Gastrocnemius medialis (tissue), 4 donors: ENCODE results near the gene TSC22D3. TPM values are rescaled to one million over a fixed set of nuclear protein-coding genes. Genes with fewer than 3 reads are reported as not detected.
A peak's percentile ranks its signal among the peaks of the same experiment; 100 is the strongest.
"Not testable (repeated sequence)": the region's sequence is repeated elsewhere in the genome, so short reads cannot be mapped to it uniquely, and the experiment has no call there.

Source experiments
- ATAC-seq, 2 donors: fragments of 150-250 bp; one replicate each; pipeline ENCODE4 v1.9.1; 2016
- DNase-seq, 2 donors: peaks; one replicate each; pipeline ENCODE4 v3.0.0-alpha.2; 2019
- H3K27ac ChIP-seq, 4 donors: fragments of 200-600 bp; sonication (generic); 1 replicate in 1 of 4; 2 replicates in 3 of 4; pipeline ENCODE4 v1.5.1; 2016 to 2018; ENCODE audit warnings: mild to moderate bottlenecking in 2 of 4, moderate library complexity in 1 of 4
- H3K27me3 ChIP-seq, 3 donors: fragments of 200-600 bp; sonication (generic) in 2 of 3; 1 replicate in 1 of 3; 2 replicates in 2 of 3; pipeline versions ENCODE4 v1.5.1 to v1.6.0; 2016 to 2019; ENCODE audit warnings: mild to moderate bottlenecking in 1 of 3, moderate library complexity in 1 of 3
- H3K36me3 ChIP-seq, 2 donors: fragments of 200-600 bp; sonication (generic) in 1 of 2; one replicate each; pipeline ENCODE4 v1.5.1; 2017 to 2018
- H3K4me1 ChIP-seq, 2 donors: fragments of 200-600 bp; sonication (generic) in 1 of 2; one replicate each; pipeline ENCODE4 v1.5.1; 2016 to 2017; ENCODE audit warnings: mild to moderate bottlenecking in 2 of 2
- H3K4me3 ChIP-seq, 4 donors: fragments of 200-600 bp; sonication (generic) in 3 of 4; 1 replicate in 1 of 4; 2 replicates in 3 of 4; pipeline ENCODE4 v1.5.1; 2016 to 2019; ENCODE audit warnings: mild to moderate bottlenecking in 2 of 4
- H3K9me3 ChIP-seq, 3 donors: fragments of 200-600 bp; sonication (generic) in 2 of 3; 1 replicate in 1 of 3; 2 replicates in 2 of 3; pipeline ENCODE4 v1.5.1; 2016 to 2019
- CTCF ChIP-seq, 5 experiments: fragments of 450-650 bp in 3 of 5; fragments of 200-600 bp in 2 of 5; sonication (generic) in 2 of 5; IDR thresholded peaks in 4 of 5; conservative IDR thresholded peaks in 1 of 5; 1 replicate in 4 of 5; 2 replicates in 1 of 5; pipeline ENCODE4 v1.5.1; 2016 to 2019; ENCODE audit warnings: antibody characterized with exemption in 5 of 5, mild to moderate bottlenecking in 3 of 5, moderate library complexity in 3 of 5
- POLR2A ChIP-seq, 2 donors: fragments of 450-650 bp; IDR thresholded peaks; one replicate each; pipeline ENCODE4 v1.6.1; 2017; ENCODE audit warnings: antibody characterized with exemption in 2 of 2, mild to moderate bottlenecking in 2 of 2, moderate library complexity in 2 of 2
- in situ Hi-C, 4 donors: fragments of 200-750 bp; cut with MboI; loops; one replicate each; pipeline versions ENCODE4 v1.15.0 to v1.8.0; 2017; ENCODE audit warnings: low sequenced_read_pairs in 4 of 4
- intact Hi-C: fragments of 100-400 bp; cut with DNase I; formaldehyde crosslinking; loops from one replicate; pipeline ENCODE4 v1.15.1; 2023; ENCODE audit warnings: low total_unique reads
- total RNA-seq, 4 donors: library from RNA; depleted of rRNA; stranded (reverse); fragments of >200 nt; gene quantifications; one replicate each; pipeline versions ENCODE4 v1.1.0 to v1.2.3, GENCODE V29; 2016

Gene TSC22D3
- total RNA-seq, 4 donors from 2014 or later: 689 to 1,948 (median 1,054) TPM

- Histone ChIP-seq H3K27ac (peak overlapping the region; percentile 32 to 54 (median 44)), H3K36me3 (no peaks in the 10 kb centered on the region), H3K9me3 (no peaks in the 10 kb centered on the region), H3K4me1 (peaks cover 8 to 11% of the 10 kb centered on the region in 2 donors), H3K4me3 (no peak overlapping the region), H3K27me3 (no peaks in the 10 kb centered on the region)
- ATAC-seq: no peak
- intact Hi-C loops: no loop called here
- DNase-seq: no peak
- TF ChIP-seq POLR2A (IDR thresholded peaks at IDR 0.05) (no peak), CTCF (IDR thresholded peaks at IDR 0.05 in 4 of 5, conservative IDR thresholded peaks at IDR 0.05 in 1 of 5) (no peak)
- in situ Hi-C loops: loop anchor here (10.0 to 25.0 kb wide), 2 partner anchors 115 to 217 kb away; no protein-coding TSS in a partner anchor
These were observed 105.5 kb downstream of the TSC22D3 start for GRCh38 chrX:107669885-107670628.

- in situ Hi-C loops: loop anchor here (10.0 to 25.0 kb wide), 2 partner anchors 116 to 218 kb away; no protein-coding TSS in a partner anchor
- Histone ChIP-seq H3K27ac (peak overlapping the region in 2 of 4 donors; percentile 41 to 54), H3K36me3 (no peaks in the 10 kb centered on the region), H3K4me3 (no peak overlapping the region), H3K27me3 (no peaks in the 10 kb centered on the region), H3K9me3 (no peaks in the 10 kb centered on the region), H3K4me1 (peaks cover 8 to 10% of the 10 kb centered on the region in 2 donors)
- ATAC-seq (no peak), DNase-seq (no peak)
- no peak for TF ChIP-seq CTCF (IDR thresholded peaks at IDR 0.05 in 4 of 5, conservative IDR thresholded peaks at IDR 0.05 in 1 of 5)
- no peak for TF ChIP-seq POLR2A (IDR thresholded peaks at IDR 0.05)
- intact Hi-C loops: no loop called here
These were observed 106.3 kb downstream of the TSC22D3 start for GRCh38 chrX:107669261-107669660.

GRCh38 chrX:107668710-107669109 is 106.9 kb downstream of the TSC22D3 start:
- H3K9me3 ChIP-seq, DNase-seq, H3K27me3 ChIP-seq, H3K36me3 ChIP-seq, ATAC-seq, H3K27ac ChIP-seq, H3K4me1 ChIP-seq, intact Hi-C loops, H3K4me3 ChIP-seq: not testable (repeated sequence)
- in situ Hi-C loops: loop anchor here (10.0 to 25.0 kb wide), 2 partner anchors 116 to 219 kb away; no protein-coding TSS in a partner anchor

GRCh38 chrX:107667426-107667825 is 108.2 kb downstream of the TSC22D3 start:
- TF ChIP-seq POLR2A (IDR thresholded peaks at IDR 0.05) (no peak), CTCF (IDR thresholded peaks at IDR 0.05 in 4 of 5, conservative IDR thresholded peaks at IDR 0.05 in 1 of 5) (no peak)
- in situ Hi-C loops (loop anchor here (10.0 to 25.0 kb wide), 2 partner anchors 117 to 220 kb away; no protein-coding TSS in a partner anchor), intact Hi-C loops (no loop called here)
- Histone ChIP-seq H3K27ac (no peak overlapping the region), H3K4me1 (no peaks in the 10 kb centered on the region), H3K27me3 (no peaks in the 10 kb centered on the region), H3K36me3 (no peaks in the 10 kb centered on the region), H3K9me3 (no peaks in the 10 kb centered on the region), H3K4me3 (no peak overlapping the region)
- ATAC-seq: no peak
- no peak for DNase-seq

- Histone ChIP-seq H3K4me3 (no peak overlapping the region), H3K9me3 (no peaks in the 10 kb centered on the region), H3K27me3 (no peaks in the 10 kb centered on the region), H3K27ac (no peak overlapping the region), H3K4me1 (no peaks in the 10 kb centered on the region), H3K36me3 (no peaks in the 10 kb centered on the region)
- ATAC-seq (no peak), DNase-seq (no peak)
- TF ChIP-seq CTCF (IDR thresholded peaks at IDR 0.05 in 4 of 5, conservative IDR thresholded peaks at IDR 0.05 in 1 of 5) (no peak), POLR2A (IDR thresholded peaks at IDR 0.05) (no peak)
- in situ Hi-C loops (loop anchor here (10.0 to 25.0 kb wide), 2 partner anchors 118 to 220 kb away; no protein-coding TSS in a partner anchor), intact Hi-C loops (no loop called here)
These were observed 108.7 kb downstream of the TSC22D3 start for GRCh38 chrX:107666931-107667330.
